ENCODE data around the gene DSCAML1. TPM values are rescaled to one million over a fixed set of nuclear protein-coding genes. Genes with fewer than 3 reads are reported as not detected.

DSCAML1 gene
- total RNA-seq, 1 experiment from 2014 or later, result 0.15 TPM

- no peak overlapping the region for H3K4me2 ChIP-seq (ENCODE audit: insufficient read depth, insufficient read length, low read length)
- H2BK5ac ChIP-seq (ENCODE audit: insufficient read length, low read length), result no peak overlapping the region
- no peak overlapping the region for H2AFZ ChIP-seq (ENCODE audit: low read length)
- H2BK20ac ChIP-seq (ENCODE audit: low read depth, low read length, poor library complexity, severe bottlenecking), result no peak overlapping the region
- H3K79me1 ChIP-seq (ENCODE audit: insufficient read depth, low read depth, low read length, poor library complexity, severe bottlenecking), result no peaks in the 10 kb centered on the region
- H3K23me2 ChIP-seq (ENCODE audit: insufficient read length, low read depth, low read length, poor library complexity, severe bottlenecking), result no peaks in the 10 kb centered on the region
- H3K56ac ChIP-seq (ENCODE audit: insufficient read length, low read depth, low read length), result no peak overlapping the region
- peaks cover 19% of the 10 kb centered on the region for H3K27me3 Mint-ChIP-seq (ENCODE audit: low read depth)
- no CpG with 5 or more reads among the region's 5 CpGs for WGBS (ENCODE audit: extremely low coverage, insufficient read length, low lambda C conversion rate)
- H3K18ac ChIP-seq (ENCODE audit: insufficient read length, low read depth, low read length), result no peak overlapping the region
- no peak overlapping the region for H3K14ac ChIP-seq (ENCODE audit: insufficient read depth, low read length)
- no peak overlapping the region for H3K27ac ChIP-seq (ENCODE audit: insufficient read length, low read depth, low read length)
- H3K27me3 ChIP-seq (ENCODE audit: insufficient read depth, low read length), result no peaks in the 10 kb centered on the region
- H4K91ac ChIP-seq (ENCODE audit: insufficient read length, low read depth, low read length), result no peak overlapping the region
- no peak overlapping the region for H2BK15ac ChIP-seq (ENCODE audit: low read depth, low read length)
- H4K20me1 ChIP-seq (ENCODE audit: control insufficient read depth, insufficient read depth, insufficient read length), result no peaks in the 10 kb centered on the region
- no peak overlapping the region for H2BK12ac ChIP-seq (ENCODE audit: insufficient read length, low read depth, low read length)
- H3K79me2 ChIP-seq (ENCODE audit: insufficient read depth, low read length), result no peaks in the 10 kb centered on the region
- no peaks in the 10 kb centered on the region for H3K36me3 Mint-ChIP-seq (ENCODE audit: insufficient read depth in 1 of 3, low read depth in 3 of 3)
- H3K27ac Mint-ChIP-seq, result no peak overlapping the region
- no peak overlapping the region for H4K5ac ChIP-seq (ENCODE audit: insufficient read length, low read depth, low read length)
- H3K23ac ChIP-seq (ENCODE audit: insufficient read length, low read depth, low read length), result no peak overlapping the region
- no peak overlapping the region for H3K9ac ChIP-seq (ENCODE audit: extremely low read depth, insufficient read length, low read length)
- no peak overlapping the region for H3T11ph ChIP-seq (ENCODE audit: low read length)
- H2AK5ac ChIP-seq (ENCODE audit: insufficient read length, low read length), result no peak overlapping the region
- H4K8ac ChIP-seq (replicated peaks; ENCODE audit: insufficient read length, low read depth, low read length), result no peak overlapping the region
- no peak for TF ChIP-seq CTCF (conservative IDR thresholded peaks at IDR 0.05)
- peaks cover 47 to 60% of the 10 kb centered on the region in 2 experiments for H3K4me1 Mint-ChIP-seq
- no peaks in the 10 kb centered on the region; the same call in 1 of the 2 replicates for H3K4me1 ChIP-seq (ENCODE audit: insufficient read depth, low read length)
- no peaks in the 10 kb centered on the region for H3K9me3 Mint-ChIP-seq
- H2BK120ac ChIP-seq (ENCODE audit: low read depth, low read length, poor library complexity, severe bottlenecking), result no peak overlapping the region
- H3K4me3 Mint-ChIP-seq, result no peak overlapping the region
- DNase-seq, result no peak
- H3K9me3 ChIP-seq (ENCODE audit: control insufficient read depth, low read depth, low read length), result no peaks in the 10 kb centered on the region
- H3K4ac ChIP-seq (ENCODE audit: low read depth, low read length), result no peak overlapping the region
These were observed 237.3 kb downstream of the DSCAML1 start for GRCh38 chr11:117559698-117560097.

All from H9 (cell line).